ENCODE data around the gene TAS2R1.
"Not testable (repeated sequence)": the region's sequence is repeated elsewhere in the genome, so short reads cannot be mapped to it uniquely, and the experiment has no call there.

GRCh38 chr5:9598329-9598728 is 31.8 kb downstream of the TAS2R1 start:
- not testable (repeated sequence) for TF ChIP-seq EZH2 (IDR thresholded peaks at IDR 0.05; ENCODE audit: borderline replicate concordance, insufficient read depth, low read depth, low read length, poor library complexity, severe bottlenecking); CTCF (IDR thresholded peaks at IDR 0.05)
